Left kidney (tissue), 8 donors: ENCODE measurements around the gene ELP5. TPM values are rescaled to one million over a fixed set of nuclear protein-coding genes. Genes with fewer than 3 reads are reported as not detected.

Experiments used
- DNase-seq: peaks from one replicate; pipeline ENCODE4 v3.0.0-alpha.2; 2013
- long read RNA-seq, 8 donors: transcript quantifications; one replicate each; lab custom pipeline, GENCODE V29; 2026
- polyA plus RNA-seq: library from polyadenylated mRNA; unstranded; fragments of 120-200 nt; gene quantifications from one replicate; pipeline ENCODE4 v1.2.1, GENCODE V29; 2013; ENCODE audit not compliant: insufficient read length

Gene ELP5, protein sequence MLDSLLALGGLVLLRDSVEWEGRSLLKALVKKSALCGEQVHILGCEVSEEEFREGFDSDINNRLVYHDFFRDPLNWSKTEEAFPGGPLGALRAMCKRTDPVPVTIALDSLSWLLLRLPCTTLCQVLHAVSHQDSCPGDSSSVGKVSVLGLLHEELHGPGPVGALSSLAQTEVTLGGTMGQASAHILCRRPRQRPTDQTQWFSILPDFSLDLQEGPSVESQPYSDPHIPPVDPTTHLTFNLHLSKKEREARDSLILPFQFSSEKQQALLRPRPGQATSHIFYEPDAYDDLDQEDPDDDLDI
- 54.9 TPM for polyA plus RNA-seq
- long read RNA-seq, donor 1, transcript ELP5-214 (6 exons, 2,209 nt) = minor isoform, 11 of 32 reads
- long read RNA-seq, donor 1, transcript ELP5-204 (8 exons, 1,423 nt) = major isoform, 16 of 32 reads
- long read RNA-seq, donor 1, partial matches to known transcripts = 0 of 32 reads
- long read RNA-seq, donor 1, other reads (novel, unspliced or antisense) = 0 of 32 reads
- long read RNA-seq, donor 2, transcript ELP5-210 (4 exons, 687 nt) = major isoform, 24 of 105 reads
- long read RNA-seq, donor 2, transcript ELP5-204 (8 exons, 1,423 nt) = minor isoform, 8 of 105 reads
- long read RNA-seq, donor 2, transcript ELP5-214 (6 exons, 2,209 nt) = minor isoform, 6 of 105 reads
- long read RNA-seq, donor 2, partial matches to known transcripts = 51 of 105 reads
- long read RNA-seq, donor 2, other reads (novel, unspliced or antisense) = 13 of 105 reads
- long read RNA-seq, donor 3, transcript ELP5-204 (8 exons, 1,423 nt) = minor isoform, 11 of 37 reads
- long read RNA-seq, donor 3, transcript ELP5-210 (4 exons, 687 nt) = major isoform, 17 of 37 reads
- long read RNA-seq, donor 3, partial matches to known transcripts = 5 of 37 reads
- long read RNA-seq, donor 3, other reads (novel, unspliced or antisense) = 0 of 37 reads
- long read RNA-seq, donor 4, partial matches to known transcripts = 7 of 20 reads
- long read RNA-seq, donor 4, other reads (novel, unspliced or antisense) = 6 of 20 reads
- long read RNA-seq, donor 5, transcript ELP5-204 (8 exons, 1,423 nt) = major isoform, 22 of 37 reads
- long read RNA-seq, donor 5, transcript ELP5-214 (6 exons, 2,209 nt) = minor isoform, 6 of 37 reads
- long read RNA-seq, donor 5, partial matches to known transcripts = 6 of 37 reads
- long read RNA-seq, donor 5, other reads (novel, unspliced or antisense) = 0 of 37 reads
- long read RNA-seq, donor 6, transcript ELP5-210 (4 exons, 687 nt) = major isoform, 18 of 56 reads
- long read RNA-seq, donor 6, transcript ELP5-204 (8 exons, 1,423 nt) = minor isoform, 13 of 56 reads
- long read RNA-seq, donor 6, transcript ELP5-213 (3 exons, 510 nt) = minor isoform, 6 of 56 reads
- long read RNA-seq, donor 6, transcript ELP5-214 (6 exons, 2,209 nt) = minor isoform, 6 of 56 reads
- long read RNA-seq, donor 6, partial matches to known transcripts = 12 of 56 reads
- long read RNA-seq, donor 6, other reads (novel, unspliced or antisense) = 0 of 56 reads
- long read RNA-seq, donor 7, transcript ELP5-214 (6 exons, 2,209 nt) = minor isoform, 10 of 35 reads
- long read RNA-seq, donor 7, transcript ELP5-204 (8 exons, 1,423 nt) = major isoform, 21 of 35 reads
- long read RNA-seq, donor 7, partial matches to known transcripts = 0 of 35 reads
- long read RNA-seq, donor 7, other reads (novel, unspliced or antisense) = 0 of 35 reads
- long read RNA-seq, donor 8, transcript ELP5-214 (6 exons, 2,209 nt) = major isoform, 6 of 13 reads
- long read RNA-seq, donor 8, transcript ELP5-204 (8 exons, 1,423 nt) = major isoform, 6 of 13 reads
- long read RNA-seq, donor 8, partial matches to known transcripts = 0 of 13 reads
- long read RNA-seq, donor 8, other reads (novel, unspliced or antisense) = 0 of 13 reads

- peak; percentile 95 for DNase-seq
These were observed at the start of gene ELP5 for GRCh38 chr17:7252176-7253043. ELP5 (plus strand) TSS chr17:7252215; CDS start chr17:7252551, 336 bp downstream.

- DNase-seq = no peak
These were observed 48.6 kb upstream of the ELP5 start for GRCh38 chr17:7203391-7203790.

- DNase-seq = no peak
These were observed 47.7 kb upstream of the ELP5 start for GRCh38 chr17:7204336-7204735.

- peak; percentile 88 for DNase-seq
These were observed 47.1 kb upstream of the ELP5 start for GRCh38 chr17:7204828-7205461.

DNA sequence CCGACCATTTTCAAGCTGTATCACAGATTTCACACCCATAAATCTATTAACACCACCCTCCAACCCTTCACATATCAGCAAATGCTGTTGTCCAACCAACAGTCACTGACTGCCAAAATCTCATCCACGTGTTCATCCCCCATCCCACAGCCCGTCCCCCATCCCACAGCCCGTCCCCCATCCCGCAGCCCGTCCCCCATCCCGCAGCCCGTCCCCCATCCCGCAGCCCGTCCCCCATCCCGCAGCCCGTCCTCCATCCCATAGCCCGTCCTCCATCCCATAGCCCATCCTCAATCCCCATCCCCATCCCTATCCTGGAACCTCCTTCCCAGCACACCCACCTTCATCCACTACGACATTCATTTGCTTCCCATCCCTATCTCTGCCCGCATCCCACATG is 46.5 kb upstream of the ELP5 start:
- DNase-seq = no peak

GRCh38 chr17:7207120-7208001 is 44.7 kb upstream of the ELP5 start:
- no peak for DNase-seq

DNA sequence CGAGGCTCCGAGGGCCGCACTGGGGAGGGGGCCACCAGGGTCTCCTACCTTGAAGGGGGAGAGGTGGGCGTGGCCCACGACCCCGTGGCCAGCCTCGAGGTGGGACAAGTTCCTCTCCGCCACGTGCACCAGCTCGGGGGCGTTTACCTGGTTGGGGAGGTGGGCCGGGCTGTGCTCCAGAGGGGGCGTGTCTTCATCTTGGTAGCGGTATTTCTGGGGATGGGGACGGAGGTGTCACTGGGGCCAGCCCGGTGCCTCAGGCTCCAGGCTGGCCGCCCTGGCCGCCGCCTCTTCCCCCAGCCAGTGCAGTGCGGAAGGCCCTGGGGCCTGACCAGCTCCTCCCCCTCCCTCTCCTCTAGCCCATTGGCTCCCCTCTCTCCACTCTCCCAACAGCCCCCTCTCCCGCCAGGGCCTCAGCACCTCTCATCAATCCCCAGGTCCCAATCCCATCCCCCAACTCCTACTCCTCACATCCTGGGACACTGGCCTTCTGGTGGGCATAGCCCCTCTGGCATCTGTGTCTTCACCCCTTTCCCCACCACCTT is 43.9 kb upstream of the ELP5 start:
- DNase-seq = no peak

- no peak for DNase-seq
These were observed 43.1 kb upstream of the ELP5 start for GRCh38 chr17:7208754-7209460.

GRCh38 chr17:7211491-7212273 is 40.3 kb upstream of the ELP5 start:
- no peak for DNase-seq

DNA sequence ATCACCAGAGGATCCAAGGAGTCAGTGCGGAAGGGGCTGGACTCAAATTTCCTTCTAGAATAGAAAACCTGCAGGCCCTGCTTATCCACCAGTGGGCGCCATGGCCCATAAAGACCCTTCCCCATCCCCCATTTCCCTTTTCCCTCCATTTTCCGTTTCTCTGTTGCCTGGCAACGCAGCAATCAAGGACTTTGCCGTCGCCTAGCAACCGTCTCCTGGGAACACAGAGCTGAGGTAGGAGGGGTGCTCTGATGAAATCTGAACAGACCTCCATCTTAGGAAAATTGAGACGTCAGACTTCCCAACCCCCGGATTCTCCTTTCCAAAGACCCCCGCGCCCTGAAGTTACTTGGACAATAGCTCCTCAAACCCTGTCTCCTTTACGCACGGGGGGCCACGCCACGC is 38.1 kb upstream of the ELP5 start:
- peak; percentile 96 for DNase-seq

DNA sequence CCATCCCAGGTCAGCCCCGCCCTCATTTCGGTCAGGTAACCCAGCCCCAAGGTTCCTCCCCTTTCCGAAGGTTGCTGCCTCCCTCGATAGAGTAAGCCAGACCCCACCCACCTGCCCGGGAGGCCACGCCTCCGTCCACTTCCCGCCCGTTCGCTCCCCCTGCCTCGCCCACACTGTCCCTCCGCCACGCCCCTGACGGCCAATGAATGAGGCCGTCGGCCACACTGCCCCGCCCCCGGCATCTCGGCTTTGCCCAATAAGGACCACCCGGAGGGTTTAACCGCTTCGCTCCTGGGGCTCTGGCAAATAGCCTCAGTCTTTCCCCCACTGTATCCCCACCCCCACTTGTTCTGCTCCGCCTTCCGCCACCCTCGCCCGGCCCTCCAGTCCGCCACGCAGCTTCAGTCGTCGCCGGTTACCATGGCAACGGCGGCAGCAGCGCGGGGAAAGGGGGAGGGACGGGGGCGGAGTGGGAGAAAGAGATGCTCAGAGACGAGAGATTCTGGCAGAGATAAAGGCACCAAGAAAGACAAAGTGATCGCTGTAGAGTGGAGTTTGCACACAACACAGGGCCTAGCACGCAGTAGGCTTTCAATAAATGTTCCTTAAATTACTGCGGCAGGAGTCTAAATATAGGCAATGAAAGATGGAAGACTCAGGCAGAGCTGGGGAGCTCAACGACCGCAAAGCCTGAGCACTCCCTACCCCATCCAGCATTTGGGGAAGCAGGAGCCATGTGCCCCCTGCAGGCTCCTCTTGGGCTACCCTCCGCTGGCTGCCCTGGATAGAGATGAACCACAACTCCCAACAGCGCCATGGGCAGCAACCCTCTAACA is 37.5 kb upstream of the ELP5 start:
- DNase-seq = peak; percentile 98

DNA sequence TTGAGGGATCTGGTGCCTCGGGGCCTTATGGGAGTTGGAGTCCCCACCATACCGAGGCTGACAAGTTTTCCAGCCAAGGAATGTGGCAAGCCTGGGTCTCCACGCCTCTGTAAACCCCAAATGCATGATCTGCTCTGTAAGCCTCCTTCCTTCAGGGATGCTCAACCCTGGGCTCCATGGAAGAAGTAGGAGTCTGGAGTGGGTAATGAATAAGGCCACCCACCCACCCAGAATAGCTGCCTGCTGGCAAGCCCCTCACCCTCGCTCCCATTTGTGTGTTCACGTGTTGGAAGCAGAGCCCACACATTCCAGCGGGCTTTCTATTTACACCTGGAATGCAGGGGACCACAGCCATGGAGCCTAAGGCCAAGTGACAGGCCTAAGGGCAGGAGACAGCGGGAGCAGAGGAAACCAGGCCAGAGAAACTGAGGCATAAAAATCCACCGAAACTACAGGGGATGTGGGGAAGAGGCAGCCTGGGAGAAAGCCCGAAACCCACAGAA is 36.8 kb upstream of the ELP5 start:
- DNase-seq = no peak

- DNase-seq = no peak
These were observed 36.3 kb upstream of the ELP5 start for GRCh38 chr17:7215652-7216180.

DNA sequence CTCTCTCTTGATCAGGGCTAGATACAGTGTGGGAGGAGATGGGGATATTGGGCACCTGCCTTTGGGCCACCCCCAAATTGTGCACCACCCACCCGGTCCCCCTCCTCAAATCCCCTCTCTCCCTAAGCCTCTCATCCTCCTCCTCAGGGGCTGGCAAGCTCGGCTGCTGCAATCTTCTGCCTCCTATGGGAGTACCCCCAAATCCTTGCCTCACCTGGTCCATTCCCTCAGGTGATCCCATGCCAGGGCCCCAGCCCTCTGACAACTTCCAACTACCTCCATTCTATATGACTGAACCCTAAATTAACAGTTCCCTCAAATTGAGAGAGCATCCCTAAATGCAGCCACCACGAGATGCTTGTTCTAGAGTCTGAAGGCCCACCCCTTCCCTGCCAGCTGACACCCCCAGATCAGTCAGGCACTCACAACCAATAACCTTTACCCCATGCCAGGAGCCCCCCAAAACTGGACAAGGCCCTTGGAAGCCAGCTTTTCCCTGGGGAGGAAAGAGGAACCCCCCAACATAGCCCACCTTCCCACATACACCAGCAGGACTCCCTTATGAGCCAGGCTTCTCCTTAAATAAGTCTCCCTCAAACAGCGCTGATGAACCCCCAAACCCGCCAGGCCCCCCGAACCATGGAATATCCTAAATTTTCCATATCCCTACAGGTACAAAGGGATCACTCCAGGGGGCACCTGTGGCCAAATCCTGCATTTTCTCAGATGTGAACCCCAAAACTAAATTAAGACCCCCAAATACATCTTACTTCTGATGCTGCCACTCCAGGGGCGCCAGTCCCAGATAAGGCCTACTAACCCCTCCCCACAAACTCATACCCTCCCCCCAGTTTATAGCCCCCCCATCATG is 35.5 kb upstream of the ELP5 start:
- DNase-seq = no peak
